Measurements from ENCODE around the gene ASPG.

ASPG gene

GRCh38 chr14:104117341-104118005, 32.0 kb downstream of the ASPG start:
- no peaks in the 10 kb centered on the region for H3F3A ChIP-seq (ENCODE audit: insufficient read depth)
- no peak overlapping the region for H3K27ac ChIP-seq (ENCODE audit: low read depth, low read length)
- H3K9me2 ChIP-seq (replicated peaks; ENCODE audit: insufficient read depth, low read length) = no peaks in the 10 kb centered on the region
- H4K20me1 ChIP-seq (ENCODE audit: low read depth, low read length) = no peaks in the 10 kb centered on the region
- no peak overlapping the region for H3K4me3 ChIP-seq (ENCODE audit: insufficient read depth, low read length, poor library complexity, severe bottlenecking)
- H3K4me2 ChIP-seq (ENCODE audit: low read depth, low read length, poor library complexity, severe bottlenecking) = no peak overlapping the region
- no peak overlapping the region for H2AFZ ChIP-seq (ENCODE audit: low read depth, low read length, severe bottlenecking)
- no peak for TF ChIP-seq EZH2phosphoT487 (conservative IDR thresholded peaks at IDR 0.05; ENCODE audit: low read length)
- TF ChIP-seq CTCF (IDR thresholded peaks at IDR 0.05; ENCODE audit: insufficient read depth, low read length, poor library complexity, severe bottlenecking) = no peak
- H3K79me2 ChIP-seq (ENCODE audit: insufficient read depth, low read length) = no peaks in the 10 kb centered on the region
- no peak overlapping the region for H3K9ac ChIP-seq (ENCODE audit: low read length)
- H3K27me3 ChIP-seq (ENCODE audit: low read length) = no peaks in the 10 kb centered on the region
- H3K9me3 ChIP-seq (ENCODE audit: insufficient read depth, low read length) = no peaks in the 10 kb centered on the region
- H3K36me3 ChIP-seq (ENCODE audit: low read length) = no peaks in the 10 kb centered on the region

GRCh38 chr14:104118006-104118844, 32.7 kb downstream of the ASPG start:
- no peaks in the 10 kb centered on the region for H3K9me2 ChIP-seq (replicated peaks; ENCODE audit: insufficient read depth, low read length)
- no peak overlapping the region for H3K27ac ChIP-seq (ENCODE audit: low read depth, low read length)
- TF ChIP-seq EZH2phosphoT487 (conservative IDR thresholded peaks at IDR 0.05; ENCODE audit: low read length) = no peak
- no peak for TF ChIP-seq CTCF (IDR thresholded peaks at IDR 0.05; ENCODE audit: insufficient read depth, low read length, poor library complexity, severe bottlenecking)
- no peaks in the 10 kb centered on the region for H3K36me3 ChIP-seq (ENCODE audit: low read length)
- H3K4me3 ChIP-seq (ENCODE audit: insufficient read depth, low read length, poor library complexity, severe bottlenecking) = no peak overlapping the region
- H3K4me2 ChIP-seq (ENCODE audit: low read depth, low read length, poor library complexity, severe bottlenecking) = no peak overlapping the region
- no peak overlapping the region for H2AFZ ChIP-seq (ENCODE audit: low read depth, low read length, severe bottlenecking)
- H4K20me1 ChIP-seq (ENCODE audit: low read depth, low read length) = no peaks in the 10 kb centered on the region
- H3F3A ChIP-seq (ENCODE audit: insufficient read depth) = no peaks in the 10 kb centered on the region
- H3K27me3 ChIP-seq (ENCODE audit: low read length) = no peaks in the 10 kb centered on the region
- no peak overlapping the region for H3K9ac ChIP-seq (ENCODE audit: low read length)
- no peaks in the 10 kb centered on the region for H3K9me3 ChIP-seq (ENCODE audit: insufficient read depth, low read length)
- no peaks in the 10 kb centered on the region for H3K79me2 ChIP-seq (ENCODE audit: insufficient read depth, low read length)

GRCh38 chr14:104119119-104119487, 33.6 kb downstream of the ASPG start:
- TF ChIP-seq CTCF (IDR thresholded peaks at IDR 0.05; ENCODE audit: insufficient read depth, low read length, poor library complexity, severe bottlenecking) = no peak
- Histone ChIP-seq H3K9ac (ENCODE audit: low read length) (no peak overlapping the region), H3K9me2 (replicated peaks; ENCODE audit: insufficient read depth, low read length) (no peaks in the 10 kb centered on the region), H4K20me1 (ENCODE audit: low read depth, low read length) (no peaks in the 10 kb centered on the region), H3K27me3 (ENCODE audit: low read length) (no peaks in the 10 kb centered on the region), H3K36me3 (ENCODE audit: low read length) (no peaks in the 10 kb centered on the region), H3F3A (ENCODE audit: insufficient read depth) (no peaks in the 10 kb centered on the region), H3K79me2 (ENCODE audit: insufficient read depth, low read length) (no peaks in the 10 kb centered on the region), H3K9me3 (ENCODE audit: insufficient read depth, low read length) (no peaks in the 10 kb centered on the region), H3K4me3 (ENCODE audit: insufficient read depth, low read length, poor library complexity, severe bottlenecking) (no peak overlapping the region), H2AFZ (ENCODE audit: low read depth, low read length, severe bottlenecking) (no peak overlapping the region), H3K4me2 (ENCODE audit: low read depth, low read length, poor library complexity, severe bottlenecking) (no peak overlapping the region), H3K27ac (ENCODE audit: low read depth, low read length) (no peak overlapping the region)
